HG02970 (cell line): ENCODE data around the gene XPOT.
"Not testable (repeated sequence)": the region's sequence is repeated elsewhere in the genome, so short reads cannot be mapped to it uniquely, and the experiment has no call there.

Experiments used
- ATAC-seq: cut with Tn5 transposase; IDR thresholded peaks from one replicate; pipeline ENCODE4 v1.9.1; 2021; ENCODE audit warnings: mild to moderate bottlenecking, moderate library complexity, moderate number of reproducible peaks; ENCODE audit not compliant: unreplicated experiment, low FRiP score

Gene XPOT

DNA sequence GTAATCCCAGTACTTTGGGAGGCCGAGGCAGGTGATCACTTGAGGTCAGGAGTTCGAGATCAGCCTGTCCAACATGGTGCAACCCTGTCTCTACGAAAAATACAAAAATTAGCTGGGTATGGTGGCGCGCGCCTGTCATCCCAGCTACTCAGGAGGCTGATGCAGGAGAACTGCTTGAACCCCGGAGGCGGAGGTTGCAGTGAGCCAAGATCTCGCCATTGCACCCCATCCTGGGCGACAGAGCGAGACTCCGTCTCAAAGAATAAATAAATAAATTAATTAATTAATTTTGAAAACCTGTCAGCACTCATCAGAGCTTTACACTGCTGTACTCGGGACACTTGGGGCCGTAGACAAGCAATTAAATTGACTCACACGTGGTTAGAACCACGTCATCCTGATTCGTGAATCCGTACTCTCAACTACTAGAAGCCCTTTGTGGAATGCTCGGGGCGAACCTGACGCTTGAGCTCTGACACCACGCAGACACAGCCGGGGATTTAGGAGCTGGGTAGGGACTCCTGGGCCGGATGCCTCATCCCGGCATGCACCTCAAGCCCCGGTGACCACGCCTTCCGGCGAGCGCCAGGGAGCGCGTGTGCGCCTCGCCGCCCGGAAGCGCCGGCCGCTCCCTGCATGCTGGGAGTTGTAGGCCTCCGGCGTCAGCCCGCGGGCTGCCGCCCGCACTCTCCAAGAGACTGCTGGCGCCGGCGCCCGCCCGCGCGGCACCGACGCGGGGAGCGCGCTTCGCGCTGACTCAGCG is at the start of gene XPOT:
XPOT (plus strand) TSS at position 686 of the 763 bp plus-strand sequence. CDS start 5,644 bp downstream, outside the sequence.
- peak; percentile 99 for ATAC-seq

DNA sequence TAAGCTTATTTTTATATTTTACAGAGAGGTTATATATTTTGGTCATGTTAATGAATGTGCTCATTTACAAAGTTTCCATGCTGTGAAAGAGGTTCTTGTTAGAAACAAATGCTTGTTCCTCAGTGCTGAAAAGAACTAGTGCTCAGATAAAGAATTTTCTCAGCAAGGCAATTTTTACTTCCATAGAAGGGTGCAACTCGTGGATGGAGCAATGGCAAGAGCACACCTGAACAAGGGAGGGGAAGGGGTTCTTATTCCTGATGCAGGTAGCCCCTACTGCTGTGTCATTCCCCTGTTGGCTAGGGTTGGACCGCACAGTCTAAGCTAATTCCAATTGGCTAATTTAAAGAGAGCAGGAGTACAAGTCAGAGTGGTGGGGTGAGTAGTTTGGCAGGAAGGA is 48.0 kb upstream of the XPOT start:
- ATAC-seq: not testable (repeated sequence)

GRCh38 chr12:64361173-64361572 is 43.0 kb upstream of the XPOT start:
- ATAC-seq: not testable (repeated sequence)

DNA sequence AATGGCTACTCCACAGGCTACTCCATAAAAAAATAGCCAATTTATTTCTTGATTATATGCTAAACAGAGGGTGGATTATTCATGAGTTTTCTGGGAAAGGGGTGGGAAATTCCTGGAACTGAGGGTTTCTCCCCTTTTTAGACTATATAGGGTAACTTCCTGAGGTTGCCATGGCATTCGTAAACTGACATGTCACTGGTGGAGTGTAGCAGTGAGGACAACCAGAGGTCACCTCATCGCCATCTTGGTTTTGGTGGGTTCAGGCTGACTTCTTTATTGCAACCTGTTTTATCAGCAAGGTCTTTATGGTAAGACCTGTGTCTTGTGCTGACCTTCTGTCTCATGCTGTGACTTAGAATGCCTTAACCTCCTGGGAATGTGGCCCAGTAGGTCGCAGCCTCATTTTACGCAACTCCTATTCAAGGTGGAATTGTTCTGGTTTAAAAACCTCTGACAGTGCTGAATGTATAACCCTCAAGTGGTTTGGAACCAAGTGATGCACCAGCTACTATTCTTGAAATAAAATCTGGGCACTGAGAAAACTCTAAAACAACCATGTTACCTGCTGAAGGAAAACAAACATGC is 41.4 kb upstream of the XPOT start:
- no peak for ATAC-seq

DNA sequence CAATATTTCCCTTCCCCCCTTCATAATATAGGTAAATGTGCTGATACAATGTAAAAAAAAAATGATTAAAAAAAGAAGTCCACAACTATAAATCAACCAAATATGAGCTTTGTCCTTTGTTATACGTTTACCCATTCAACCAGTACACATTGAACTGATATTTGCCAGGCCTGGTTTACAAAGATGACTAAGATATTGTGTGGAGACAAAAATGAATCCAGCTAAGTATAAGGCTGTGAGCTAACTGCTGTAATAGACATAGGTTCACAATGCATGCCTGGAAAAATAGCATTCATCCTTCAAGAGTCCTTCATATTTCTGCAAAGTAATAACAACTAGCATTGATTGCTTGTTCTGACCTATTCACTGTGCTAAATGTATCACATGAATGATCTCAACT is 20.5 kb upstream of the XPOT start:
- ATAC-seq: no peak

DNA sequence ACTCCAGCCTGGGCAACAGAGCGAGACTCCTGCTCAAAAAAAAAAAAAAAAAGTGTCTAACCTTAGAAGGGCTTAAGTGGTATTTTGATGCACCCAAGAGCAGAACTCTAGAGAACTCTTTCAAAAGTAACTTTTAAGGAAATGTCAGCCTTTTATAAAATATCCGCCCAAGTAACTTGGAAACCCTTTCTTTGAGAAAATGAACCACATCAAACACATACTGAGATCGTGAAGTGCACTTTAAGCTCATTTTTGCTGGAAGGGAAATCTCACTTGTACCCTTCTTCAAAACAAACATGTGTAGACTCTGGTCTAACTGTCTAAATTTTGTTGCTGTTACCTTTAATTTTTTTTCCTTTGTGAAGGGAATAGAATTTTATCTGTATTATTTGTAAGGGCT is 19.2 kb upstream of the XPOT start:
- no peak for ATAC-seq

GRCh38 chr12:64385468-64385867 is 18.7 kb upstream of the XPOT start:
- ATAC-seq: no peak

DNA sequence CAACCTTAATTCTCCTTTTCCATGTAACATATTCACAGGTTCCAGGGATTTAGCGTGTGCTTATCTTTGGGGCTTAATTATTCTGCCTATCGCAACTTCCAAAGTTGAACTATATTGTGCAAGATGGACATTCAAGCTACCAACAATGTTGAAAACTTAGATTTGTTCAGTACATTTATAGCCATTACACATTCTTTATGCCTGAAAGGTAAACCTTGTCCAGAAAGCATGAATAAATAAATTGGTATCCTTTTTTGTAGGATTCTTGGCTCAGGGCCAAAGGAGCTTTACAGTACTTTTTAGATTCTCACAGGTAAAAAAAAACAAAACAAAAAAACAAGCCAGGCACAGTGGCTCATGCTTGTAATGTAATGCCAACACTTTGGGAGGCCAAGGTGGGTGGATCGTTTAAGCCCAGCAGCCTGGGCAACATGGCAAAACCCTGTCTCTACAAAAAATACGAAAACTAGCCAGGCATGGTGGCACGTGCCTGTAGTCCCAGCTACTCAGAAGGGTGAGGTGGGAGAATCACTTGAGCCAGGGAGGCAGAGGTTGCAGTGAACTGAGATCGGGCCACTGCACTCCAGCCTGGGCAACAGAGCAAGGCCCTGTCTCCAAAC is 16.9 kb upstream of the XPOT start:
- ATAC-seq: no peak

DNA sequence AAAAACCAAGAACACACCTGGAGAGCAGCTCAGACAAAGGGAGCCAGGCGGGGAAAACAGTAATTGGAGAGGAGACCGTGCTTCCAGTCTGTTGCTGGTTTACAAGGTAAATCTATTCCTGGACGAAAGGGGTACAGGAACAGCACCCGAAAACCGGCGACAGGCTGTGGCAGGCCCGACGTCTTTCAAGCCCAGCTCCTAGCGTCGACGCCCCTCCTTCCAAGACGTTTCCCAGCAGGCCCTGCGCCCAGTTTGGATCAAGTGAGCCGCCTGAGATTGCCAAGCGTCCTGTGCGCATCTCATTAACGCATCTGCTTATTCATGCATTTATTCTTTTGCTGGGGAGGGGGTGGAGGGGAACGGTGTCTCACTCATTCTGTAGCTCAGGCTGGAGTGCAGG is 15.0 kb upstream of the XPOT start:
- ATAC-seq: no peak

DNA sequence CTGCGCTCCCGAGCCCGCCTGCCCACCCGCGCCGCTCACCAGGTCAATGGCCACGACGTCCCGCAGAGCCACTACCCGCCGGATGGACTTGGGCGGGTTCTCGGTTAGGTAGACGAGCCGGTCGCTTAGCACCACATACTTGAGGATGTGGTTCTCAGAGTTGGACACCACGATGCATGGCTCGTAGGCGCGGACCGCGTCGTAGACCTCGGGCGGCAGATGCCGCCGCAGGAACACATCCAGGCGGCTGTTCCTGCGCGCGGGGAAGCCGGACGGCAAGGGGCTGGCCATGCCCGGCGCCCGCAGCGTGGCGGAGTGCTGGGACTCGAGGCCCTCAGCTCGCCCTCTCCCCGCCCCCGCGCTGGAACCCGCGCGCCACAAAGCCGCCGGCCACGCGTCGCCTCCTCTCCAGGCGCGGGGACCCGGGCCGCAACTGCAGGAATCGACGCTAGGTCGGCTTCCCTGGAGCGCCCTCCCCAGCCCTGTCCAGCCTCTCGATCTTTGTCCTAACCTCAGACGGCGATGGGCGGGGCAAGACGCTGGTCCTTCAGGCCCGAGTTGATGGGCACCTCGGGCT is 13.8 kb upstream of the XPOT start, which contains the start of gene C12orf56:
C12orf56 (minus strand) TSS at position 484 of the 577 bp plus-strand sequence; CDS start at position 291, 193 bp downstream.
- no peak for ATAC-seq

DNA sequence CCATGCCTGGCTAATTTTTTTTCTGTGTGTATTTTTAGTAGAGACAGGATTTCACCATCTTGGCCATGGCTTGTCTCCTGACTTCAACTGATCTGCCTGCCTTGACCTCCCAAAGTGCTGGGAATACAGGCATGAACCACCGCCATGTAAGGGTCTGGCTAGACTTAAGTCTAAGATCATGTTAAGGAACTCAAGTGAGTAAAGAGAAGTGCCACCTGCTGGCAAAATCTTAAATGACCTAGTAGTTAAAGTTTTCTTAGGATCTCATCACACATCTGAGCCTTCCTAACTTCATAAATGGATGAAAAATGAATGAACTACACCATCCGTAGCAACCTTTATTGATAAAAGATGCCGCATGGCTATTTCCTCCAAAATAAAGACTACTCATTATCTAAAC is 12.0 kb upstream of the XPOT start:
- ATAC-seq: no peak

DNA sequence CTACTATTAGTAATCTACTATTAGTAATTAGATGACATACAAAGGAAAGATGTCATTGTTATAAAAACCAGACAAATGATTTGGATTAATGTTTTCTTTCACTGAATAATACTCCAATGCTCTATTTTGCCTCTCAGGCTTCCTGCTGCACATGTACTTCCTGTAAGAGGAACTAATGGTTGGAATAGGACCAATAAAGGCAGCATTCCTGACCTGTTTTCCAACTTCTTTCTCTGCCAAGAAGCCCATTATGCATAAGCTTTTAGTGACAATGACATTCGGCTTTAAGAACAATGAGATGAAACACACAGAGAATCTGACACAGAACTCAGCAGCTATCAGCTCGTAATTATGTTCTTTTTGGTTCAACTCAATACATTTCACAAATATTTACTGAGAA is 8.5 kb upstream of the XPOT start:
- no peak for ATAC-seq

- no peak for ATAC-seq
Measured at GRCh38 chr12:64400041-64400440, 4.2 kb upstream of the XPOT start.

DNA sequence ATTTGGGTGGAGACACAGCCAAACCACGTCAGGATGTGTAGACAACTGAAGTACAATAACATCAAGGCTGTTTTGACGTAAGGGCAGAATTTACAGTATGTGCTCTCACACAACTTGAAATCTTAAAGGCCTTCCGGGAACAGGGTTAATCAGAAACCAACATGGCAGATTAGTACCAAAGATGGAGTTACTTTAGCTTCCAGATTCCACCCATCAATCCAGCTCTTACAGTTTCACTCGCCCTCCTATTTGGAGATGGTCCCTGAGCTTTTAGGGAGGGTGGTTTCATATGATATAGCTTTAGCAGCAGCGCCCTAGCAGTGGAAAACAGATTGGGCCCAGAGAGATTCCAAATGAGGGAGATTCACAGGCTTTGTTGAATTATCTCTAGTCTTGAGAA is 2.0 kb upstream of the XPOT start:
- no peak for ATAC-seq

DNA sequence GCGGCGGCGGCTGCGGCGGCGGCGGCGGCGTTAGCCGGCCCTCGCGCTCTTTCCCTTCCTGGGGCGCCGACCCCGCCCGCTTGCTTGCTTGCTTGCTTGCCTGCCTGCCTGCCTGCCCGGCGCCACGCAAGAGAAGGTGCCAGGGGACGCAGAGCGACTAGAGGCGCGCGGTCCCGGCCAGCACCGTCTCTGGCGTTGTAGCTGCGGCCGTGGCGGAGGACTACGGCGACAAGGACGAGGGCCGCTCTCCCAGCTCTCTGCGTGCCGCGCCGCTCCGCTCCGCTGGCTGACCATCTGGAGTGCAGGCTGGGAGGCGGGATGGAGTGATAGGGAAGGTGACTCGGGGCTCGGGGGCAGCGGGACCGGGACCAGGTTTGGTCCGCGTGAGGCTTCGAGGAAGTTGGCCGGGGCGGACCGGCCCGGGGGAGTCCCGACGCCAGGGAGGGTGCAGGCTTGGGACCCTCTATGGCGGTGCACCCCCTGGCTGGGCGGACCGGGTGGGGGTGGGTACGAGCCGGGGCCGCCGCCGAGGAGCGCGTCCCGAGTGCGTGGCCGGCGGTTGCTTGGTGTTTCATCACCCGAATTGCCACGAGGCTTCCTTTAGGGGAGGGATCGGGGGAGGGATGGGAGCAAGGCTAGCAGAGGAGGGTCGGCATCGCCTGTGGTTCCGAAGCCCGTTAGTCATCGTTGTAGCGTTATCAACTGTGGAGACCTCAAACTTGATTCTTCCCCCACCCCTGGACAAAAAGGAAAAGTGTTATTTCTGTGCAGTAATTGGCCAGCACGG is 471 bp downstream of the XPOT start:
- ATAC-seq: peak; percentile 34

GRCh38 chr12:64407342-64408223 is 3.4 kb downstream of the XPOT start:
- no peak for ATAC-seq

GRCh38 chr12:64411427-64411826 is 7.2 kb downstream of the XPOT start:
- no peak for ATAC-seq

DNA sequence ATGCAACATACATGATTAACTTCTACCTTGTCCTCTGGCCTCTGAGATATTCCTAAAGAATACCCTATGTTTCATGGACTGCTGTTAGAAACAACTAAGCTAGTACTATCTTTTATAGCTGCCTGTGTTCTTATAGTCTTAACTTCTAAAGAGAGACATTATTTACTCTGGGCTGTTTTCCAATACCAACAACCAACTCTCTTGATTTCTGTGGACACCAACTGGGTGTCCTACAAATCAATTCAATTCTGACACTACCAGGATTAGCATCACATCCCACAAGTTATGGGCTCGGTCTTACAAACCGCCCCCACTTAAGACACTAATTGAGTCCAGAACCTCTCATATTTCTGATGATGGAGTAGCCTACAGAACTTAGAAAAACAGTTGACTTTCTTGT is 8.3 kb downstream of the XPOT start:
- no peak for ATAC-seq

DNA sequence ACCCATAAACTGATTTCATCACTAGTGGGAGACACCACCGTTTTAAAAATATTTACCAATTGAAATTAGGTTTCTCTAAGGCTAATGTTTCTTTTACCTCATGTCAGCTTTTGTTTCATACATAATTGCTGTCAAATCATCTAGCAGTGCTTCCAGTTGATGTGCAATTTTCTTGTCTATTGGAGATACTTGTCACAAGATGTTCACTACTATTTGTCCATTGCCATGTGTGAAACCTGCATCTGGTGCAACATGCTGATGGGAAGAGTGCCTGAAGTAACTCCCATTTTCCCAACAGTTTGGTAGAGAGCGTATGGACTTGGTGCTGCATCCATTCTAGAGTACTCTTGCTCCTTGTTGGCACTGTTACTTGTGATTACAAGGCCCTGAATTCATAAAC is 9.7 kb downstream of the XPOT start:
- ATAC-seq: no peak

DNA sequence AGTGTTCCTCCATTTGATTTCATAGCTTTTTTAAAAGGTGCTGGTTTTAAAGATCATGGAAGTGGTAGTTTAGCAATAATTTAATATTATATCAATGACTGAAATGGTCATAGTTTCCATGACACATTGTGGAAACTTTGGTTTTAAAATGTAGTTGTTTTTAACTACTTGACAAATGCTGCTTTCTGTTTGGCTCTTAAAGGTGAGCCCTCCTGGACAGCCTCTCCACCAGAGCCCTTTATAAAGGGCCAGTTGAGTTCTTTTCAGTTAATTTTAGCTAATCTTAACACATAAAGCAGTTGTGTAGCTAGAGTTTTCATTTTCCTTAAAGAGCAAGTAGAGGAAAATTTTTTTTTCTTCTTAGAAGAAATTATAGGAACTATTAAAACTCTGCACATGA is 14.0 kb downstream of the XPOT start:
- no peak for ATAC-seq
